WI38 (cell line): ENCODE data around the gene AGPAT4.

Experiments
- H3K4me3 ChIP-seq: 2 replicates; pipeline ENCODE4 v1.5.1; 2011; ENCODE audit warnings: low read depth, mild to moderate bottlenecking, control low read depth, low read length
- TF ChIP-seq, protein P1 (sequence below): IDR thresholded peaks from 2 replicates; pipeline ENCODE4 v1.5.1; 2012; ENCODE audit warnings: low read depth, mild to moderate bottlenecking, control low read depth, low read length

Gene AGPAT4

GRCh38 chr6:161308075-161308655 is 34.3 kb upstream of the AGPAT4 start:
- TF ChIP-seq, protein P1, sequence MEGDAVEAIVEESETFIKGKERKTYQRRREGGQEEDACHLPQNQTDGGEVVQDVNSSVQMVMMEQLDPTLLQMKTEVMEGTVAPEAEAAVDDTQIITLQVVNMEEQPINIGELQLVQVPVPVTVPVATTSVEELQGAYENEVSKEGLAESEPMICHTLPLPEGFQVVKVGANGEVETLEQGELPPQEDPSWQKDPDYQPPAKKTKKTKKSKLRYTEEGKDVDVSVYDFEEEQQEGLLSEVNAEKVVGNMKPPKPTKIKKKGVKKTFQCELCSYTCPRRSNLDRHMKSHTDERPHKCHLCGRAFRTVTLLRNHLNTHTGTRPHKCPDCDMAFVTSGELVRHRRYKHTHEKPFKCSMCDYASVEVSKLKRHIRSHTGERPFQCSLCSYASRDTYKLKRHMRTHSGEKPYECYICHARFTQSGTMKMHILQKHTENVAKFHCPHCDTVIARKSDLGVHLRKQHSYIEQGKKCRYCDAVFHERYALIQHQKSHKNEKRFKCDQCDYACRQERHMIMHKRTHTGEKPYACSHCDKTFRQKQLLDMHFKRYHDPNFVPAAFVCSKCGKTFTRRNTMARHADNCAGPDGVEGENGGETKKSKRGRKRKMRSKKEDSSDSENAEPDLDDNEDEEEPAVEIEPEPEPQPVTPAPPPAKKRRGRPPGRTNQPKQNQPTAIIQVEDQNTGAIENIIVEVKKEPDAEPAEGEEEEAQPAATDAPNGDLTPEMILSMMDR = no peak
- no peak overlapping the region for H3K4me3 ChIP-seq

- TF ChIP-seq, protein P1 = no peak
- no peak overlapping the region for H3K4me3 ChIP-seq
Measured at GRCh38 chr6:161305860-161306259, 32.0 kb upstream of the AGPAT4 start.

- TF ChIP-seq, protein P1 = no peak
- no peak overlapping the region for H3K4me3 ChIP-seq
Measured at GRCh38 chr6:161303628-161304340, 29.9 kb upstream of the AGPAT4 start.

DNA sequence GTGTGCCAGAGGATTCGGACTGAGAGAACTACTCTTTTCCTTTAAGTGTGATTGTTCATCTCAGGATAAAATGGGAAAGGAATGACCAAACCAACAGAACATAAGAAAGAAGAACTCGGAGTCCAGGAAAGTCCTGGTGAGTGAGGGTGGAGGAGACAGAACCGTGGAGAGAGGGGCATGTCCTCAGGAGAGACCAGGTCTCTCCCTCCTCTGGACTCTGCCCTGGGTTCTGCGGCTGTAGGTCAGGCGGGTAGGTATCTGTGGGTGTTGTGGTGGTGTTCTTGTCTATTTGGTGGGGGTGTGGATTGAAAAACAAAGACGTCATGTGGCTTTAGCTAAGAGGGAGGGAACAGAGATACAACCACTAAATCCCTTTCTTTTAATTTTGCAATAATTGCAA is 29.1 kb upstream of the AGPAT4 start:
- TF ChIP-seq, protein P1 = no peak
- H3K4me3 ChIP-seq = no peak overlapping the region

- TF ChIP-seq, protein P1 = no peak
Measured at GRCh38 chr6:161301338-161301737, 27.5 kb upstream of the AGPAT4 start.

GRCh38 chr6:161300823-161301222 is 27.0 kb upstream of the AGPAT4 start:
- H3K4me3 ChIP-seq = no peak overlapping the region
- TF ChIP-seq, protein P1 = no peak

More at GRCh38 chr6:161301338-161301737, 27.5 kb upstream of the AGPAT4 start:
- H3K4me3 ChIP-seq = no peak overlapping the region

DNA sequence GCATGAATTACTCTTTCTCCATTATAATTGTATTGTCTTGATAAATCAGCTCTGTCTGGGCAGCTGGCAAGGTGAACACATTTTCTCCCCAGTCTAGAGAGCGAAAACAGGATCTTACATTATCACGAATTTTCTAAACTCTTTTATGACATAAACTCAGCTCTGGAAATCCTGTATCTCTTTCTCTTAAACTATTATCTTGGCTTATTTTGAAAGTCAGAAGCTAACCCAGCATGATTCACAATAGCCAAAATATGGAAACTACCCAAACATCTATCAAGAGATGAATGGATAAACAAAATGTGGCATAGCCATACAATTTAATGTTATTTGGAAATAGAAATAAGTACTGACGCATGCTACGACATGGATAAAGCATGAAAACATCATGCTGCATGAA is 25.9 kb upstream of the AGPAT4 start:
- no peak overlapping the region for H3K4me3 ChIP-seq
- TF ChIP-seq, protein P1 = no peak
